K562 (cell line): ENCODE results near the gene ZNF330. TPM values are rescaled to one million over a fixed set of nuclear protein-coding genes. Genes with fewer than 3 reads are reported as not detected.

Source experiments
- ATAC-seq: fragments of 200-7000 bp; cut with Tn5 transposase; 3 replicates; pipeline ENCODE4 v1.9.1; 2020; ENCODE audit warnings: moderate library complexity
- BruUV-seq: library from RNA; stranded (reverse); fragments of 400-500 nt; replicated peaks from 2 replicates; lab custom pipeline; 2021; lab: Mats Ljungman, UMichigan
- CTCF ChIA-PET: fragments of 300-600 bp; formaldehyde crosslinking; extraction: SDS; loops from one replicate; lab custom pipeline; 2021; ENCODE audit warnings: low intra/inter-chr PET ratio; lab: Yijun Ruan, JAX
- POLR2A ChIA-PET: fragments of 300-600, 350-650 bp; sonication (Branson Sonifier 250); formaldehyde crosslinking; extraction: SDS; loops from one replicate; lab custom pipeline; 2021; ENCODE audit warnings: antibody characterized with exemption, inconsistent platforms; lab: Yijun Ruan, JAX
- DNase-seq, 4 experiments: peaks; one replicate each; pipeline versions ENCODE4 v3.0.0 to v3.0.0-alpha.2; 2011 to 2018; ENCODE audit warnings: low spot score in 3 of 4, mixed read lengths in 3 of 4; ENCODE audit errors: extremely low read depth in 1 of 4
- FAIRE-seq: peaks from 2 replicates; lab custom pipeline; 2011; peaks lifted over from hg19 to GRCh38; lab: Jason Lieb, UNC
- H2AFZ ChIP-seq: 2 replicates; pipeline ENCODE4 v1.6.0; 2011; ENCODE audit warnings: low read depth, low read length, control low read depth, inconsistent platforms
- H3K27ac ChIP-seq: fragments of 200-600 bp; 3 replicates; pipeline ENCODE4 v1.8.0; 2011; ENCODE audit warnings: low read depth, mild to moderate bottlenecking, control low read depth, inconsistent platforms, low read length, moderate library complexity, mixed read lengths; ENCODE audit errors: extremely low read depth
- H3K27me3 ChIP-seq, 2 experiments: fragments of 300-600 bp in 1 of 2; 2 replicates in 1 of 2; 3 replicates in 1 of 2; pipeline versions ENCODE4 v1.6.0 to v1.8.0; 2011; ENCODE audit warnings: inconsistent platforms in 2 of 2, low read length in 2 of 2, mild to moderate bottlenecking in 1 of 2, mixed read lengths in 1 of 2, moderate library complexity in 1 of 2; ENCODE audit not compliant: control insufficient read depth in 2 of 2, insufficient read depth in 2 of 2
- H3K36me3 ChIP-seq: fragments of 300-600 bp; 3 replicates; pipeline ENCODE4 v1.8.0; 2011; ENCODE audit warnings: mild to moderate bottlenecking, low read length, inconsistent platforms; ENCODE audit not compliant: control insufficient read depth, insufficient read depth
- H3K4me1 ChIP-seq, 2 experiments: fragments of 200-600 bp in 1 of 2; replicated peaks in 1 of 2; 2 replicates in 1 of 2; 3 replicates in 1 of 2; pipeline versions ENCODE4 v1.5.1 to v1.8.0; 2011; ENCODE audit warnings: inconsistent platforms in 2 of 2, low read length in 2 of 2, mild to moderate bottlenecking in 1 of 2, mixed read lengths in 1 of 2, moderate library complexity in 1 of 2; ENCODE audit not compliant: control insufficient read depth in 2 of 2, insufficient read depth in 2 of 2
- H3K4me2 ChIP-seq: 2 replicates; pipeline ENCODE4 v1.6.1; 2011; ENCODE audit warnings: low read length, control low read depth, inconsistent platforms, mixed read lengths; ENCODE audit not compliant: insufficient read depth
- H3K4me3 ChIP-seq: fragments of 200-600 bp; sonication (generic), shearing (Covaris generic); 2 replicates; pipeline ENCODE4 v1.5.1; 2016; ENCODE audit warnings: control low read depth, inconsistent platforms
- H3K79me2 ChIP-seq: fragments of 200-600 bp; 3 replicates; pipeline ENCODE4 v1.8.0; 2011; ENCODE audit warnings: low read length, inconsistent platforms; ENCODE audit not compliant: control insufficient read depth, insufficient read depth
- H3K9ac ChIP-seq, 2 experiments: 2 replicates each; pipeline versions ENCODE4 v1.6.0 to v1.6.1; 2011; ENCODE audit warnings: low read depth in 2 of 2, low read length in 2 of 2, control low read depth in 1 of 2, inconsistent platforms in 1 of 2, mild to moderate bottlenecking in 1 of 2, mixed read lengths in 1 of 2; ENCODE audit not compliant: insufficient read depth in 1 of 2
- H3K9me1 ChIP-seq: one replicate; pipeline ENCODE4 v1.6.0; 2011; ENCODE audit warnings: inconsistent platforms, mild to moderate bottlenecking, low read length, moderate library complexity; ENCODE audit not compliant: control insufficient read depth, insufficient read depth
- H3K9me3 ChIP-seq: replicated peaks from 2 replicates; pipeline ENCODE4 v1.5.1; 2011; ENCODE audit warnings: low read depth, low read length, inconsistent platforms; ENCODE audit not compliant: control insufficient read depth, insufficient read depth
- H4K20me1 ChIP-seq: replicated peaks from 2 replicates; pipeline ENCODE4 v1.6.1; 2011; ENCODE audit warnings: low read length, inconsistent platforms, mixed read lengths; ENCODE audit not compliant: control insufficient read depth, insufficient read depth
- C11orf30 ChIP-seq: fragments of 450-650 bp; IDR thresholded peaks from 2 replicates; pipeline ENCODE4 v1.6.1; 2016; ENCODE audit warnings: low read depth, mild to moderate bottlenecking
- FOXA1 ChIP-seq: fragments of 450-650 bp; IDR thresholded peaks from 2 replicates; pipeline ENCODE4 v1.6.1; 2016; ENCODE audit warnings: mild to moderate bottlenecking, borderline replicate concordance
- MAFF ChIP-seq: IDR thresholded peaks from 2 replicates; pipeline ENCODE4 v1.6.1; 2012; ENCODE audit warnings: low read length, improper control_type of control experiment
- MAFG ChIP-seq: fragments of 450-650 bp; conservative IDR thresholded peaks from 2 replicates; pipeline ENCODE4 v1.6.1; 2016; ENCODE audit warnings: missing genetic modification characterization, missing compliant biosample characterization
- MAFK ChIP-seq: IDR thresholded peaks from 2 replicates; pipeline ENCODE4 v1.6.1; 2011; ENCODE audit warnings: low read length, improper control_type of control experiment
- PCBP2 ChIP-seq: fragments of 200-400 bp; formaldehyde crosslinking; IDR thresholded peaks from 2 replicates; pipeline ENCODE4 v1.6.1; 2018; ENCODE audit warnings: low read length, low read depth, mild to moderate bottlenecking, moderate library complexity; ENCODE audit not compliant: poor library complexity, severe bottlenecking
- POLR2AphosphoS2 ChIP-seq: IDR thresholded peaks from 2 replicates; pipeline ENCODE4 v1.6.1; 2012; ENCODE audit warnings: low read length, improper control_type of control experiment
- ZNF316 ChIP-seq: fragments of 450-650 bp; IDR thresholded peaks from 2 replicates; pipeline ENCODE4 v1.6.1; 2016
- ZNF551 ChIP-seq: fragments of 250-450 bp; sonication (Bioruptor Pico); IDR thresholded peaks from 2 replicates; pipeline ENCODE4 v1.5.0; 2021; ENCODE audit warnings: mild to moderate bottlenecking, moderate library complexity
- WGBS: fragments of 100-300 bp; shearing (Covaris generic); methylation state at CpG from one replicate; pipeline ENCODE4 v1.1.6; 2016; ENCODE audit warnings: low coverage, mixed read lengths; ENCODE audit not compliant: insufficient coverage; ENCODE audit errors: missing lambda C conversion rate; 5-methylcytosine and 5-hydroxymethylcytosine counted together
- in situ Hi-C: fragments of 300-500 bp; cut with MboI; formaldehyde crosslinking; loops from 4 replicates; pipeline ENCODE4 v1.15.0; 2018; ENCODE audit warnings: inconsistent platforms, mixed read lengths
- intact Hi-C: fragments of 100-400 bp; cut with micrococcal nuclease; formaldehyde crosslinking; loops from 2 replicates; pipeline ENCODE4 v1.14.2; 2022
- polyA plus RNA-seq, 8 experiments: library from polyadenylated mRNA; depleted of rRNA in 4 of 8; stranded (reverse) in 5 of 8; unstranded in 3 of 8; fragments of >200 nt; fragmentation: Nextera tagmentation in 2 of 8; fragmentation: Illumina TruSeq in 1 of 8; extraction: Ambion mirVana in 2 of 8; extraction: Trizol in 1 of 8; gene quantifications; 2 replicates each; pipeline versions ENCODE4 v1.2.1 to v1.2.3, GENCODE V29; 2011 to 2014; ENCODE audit warnings: inconsistent platforms in 1 of 8, missing spikeins in 1 of 8
- total RNA-seq, 7 experiments: library from RNA; depleted of rRNA in 6 of 7; stranded (reverse); fragments of >200 nt in 6 of 7; fragmentation: Illumina TruSeq in 2 of 7; extraction: Trizol in 2 of 7; gene quantifications; 2 replicates each; pipeline versions ENCODE4 v1.2.1 to v1.2.3, GENCODE V29; 2011 to 2021; ENCODE audit warnings: low replicate concordance in 1 of 7
- TF ChIP-seq, protein P1 (sequence below): fragments of 250-450 bp; sonication (Bioruptor Pico); IDR thresholded peaks from 2 replicates; pipeline ENCODE4 v1.4.0; 2020

The ZNF330 gene
- total and polyA plus RNA-seq, 9 of the 15 experiments (the other 6 are each of a cell fraction or from before 2014, with no cell fraction given), result 70.0 to 115 (median 92.0) TPM

DNA sequence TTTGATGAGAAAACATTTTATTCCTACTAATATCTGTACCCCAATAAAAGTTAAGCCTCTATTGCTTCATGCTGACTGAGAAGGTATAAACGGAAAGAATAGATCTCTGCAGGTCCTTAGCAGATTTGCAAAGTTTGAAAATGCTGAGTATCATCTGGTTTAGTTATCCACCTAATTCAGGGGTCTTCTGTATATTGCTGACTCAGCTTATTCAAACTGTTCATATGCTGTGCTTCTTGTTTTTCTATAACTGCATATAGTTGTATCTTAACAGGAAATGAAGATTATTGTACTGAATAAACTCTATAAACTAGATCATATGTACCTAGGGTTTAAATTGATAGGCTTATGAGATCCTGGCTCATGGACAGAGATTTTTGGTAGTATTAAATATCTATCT lies 23.7 kb downstream of the ZNF330 start:
- DNase-seq, result no peak
- no peaks in the 10 kb centered on the region for H3K9me1 ChIP-seq
- H3K9ac ChIP-seq, result no peak overlapping the region
- H3K9me3 ChIP-seq, result no peaks in the 10 kb centered on the region; the same call in 1 of the 2 replicates
- intact Hi-C loops, result no loop called here
- no peak overlapping the region for H2AFZ ChIP-seq
- POLR2A ChIA-PET, result no interaction called here
- no peaks in the 10 kb centered on the region for H4K20me1 ChIP-seq
- in situ Hi-C loops, result no loop called here
- H3K4me3 ChIP-seq, result no peak overlapping the region
- H3K4me1 ChIP-seq, result peaks cover 0 to 13% of the 10 kb centered on the region in 2 experiments; a peak in 3 of 5 replicates
- no peaks in the 10 kb centered on the region for H3K36me3 ChIP-seq
- H3K79me2 ChIP-seq, result no peaks in the 10 kb centered on the region
- 20% methylated on average over 1 of the region's 1 CpG for WGBS
- no peaks in the 10 kb centered on the region for H3K27me3 ChIP-seq
- TF ChIP-seq, protein P1, sequence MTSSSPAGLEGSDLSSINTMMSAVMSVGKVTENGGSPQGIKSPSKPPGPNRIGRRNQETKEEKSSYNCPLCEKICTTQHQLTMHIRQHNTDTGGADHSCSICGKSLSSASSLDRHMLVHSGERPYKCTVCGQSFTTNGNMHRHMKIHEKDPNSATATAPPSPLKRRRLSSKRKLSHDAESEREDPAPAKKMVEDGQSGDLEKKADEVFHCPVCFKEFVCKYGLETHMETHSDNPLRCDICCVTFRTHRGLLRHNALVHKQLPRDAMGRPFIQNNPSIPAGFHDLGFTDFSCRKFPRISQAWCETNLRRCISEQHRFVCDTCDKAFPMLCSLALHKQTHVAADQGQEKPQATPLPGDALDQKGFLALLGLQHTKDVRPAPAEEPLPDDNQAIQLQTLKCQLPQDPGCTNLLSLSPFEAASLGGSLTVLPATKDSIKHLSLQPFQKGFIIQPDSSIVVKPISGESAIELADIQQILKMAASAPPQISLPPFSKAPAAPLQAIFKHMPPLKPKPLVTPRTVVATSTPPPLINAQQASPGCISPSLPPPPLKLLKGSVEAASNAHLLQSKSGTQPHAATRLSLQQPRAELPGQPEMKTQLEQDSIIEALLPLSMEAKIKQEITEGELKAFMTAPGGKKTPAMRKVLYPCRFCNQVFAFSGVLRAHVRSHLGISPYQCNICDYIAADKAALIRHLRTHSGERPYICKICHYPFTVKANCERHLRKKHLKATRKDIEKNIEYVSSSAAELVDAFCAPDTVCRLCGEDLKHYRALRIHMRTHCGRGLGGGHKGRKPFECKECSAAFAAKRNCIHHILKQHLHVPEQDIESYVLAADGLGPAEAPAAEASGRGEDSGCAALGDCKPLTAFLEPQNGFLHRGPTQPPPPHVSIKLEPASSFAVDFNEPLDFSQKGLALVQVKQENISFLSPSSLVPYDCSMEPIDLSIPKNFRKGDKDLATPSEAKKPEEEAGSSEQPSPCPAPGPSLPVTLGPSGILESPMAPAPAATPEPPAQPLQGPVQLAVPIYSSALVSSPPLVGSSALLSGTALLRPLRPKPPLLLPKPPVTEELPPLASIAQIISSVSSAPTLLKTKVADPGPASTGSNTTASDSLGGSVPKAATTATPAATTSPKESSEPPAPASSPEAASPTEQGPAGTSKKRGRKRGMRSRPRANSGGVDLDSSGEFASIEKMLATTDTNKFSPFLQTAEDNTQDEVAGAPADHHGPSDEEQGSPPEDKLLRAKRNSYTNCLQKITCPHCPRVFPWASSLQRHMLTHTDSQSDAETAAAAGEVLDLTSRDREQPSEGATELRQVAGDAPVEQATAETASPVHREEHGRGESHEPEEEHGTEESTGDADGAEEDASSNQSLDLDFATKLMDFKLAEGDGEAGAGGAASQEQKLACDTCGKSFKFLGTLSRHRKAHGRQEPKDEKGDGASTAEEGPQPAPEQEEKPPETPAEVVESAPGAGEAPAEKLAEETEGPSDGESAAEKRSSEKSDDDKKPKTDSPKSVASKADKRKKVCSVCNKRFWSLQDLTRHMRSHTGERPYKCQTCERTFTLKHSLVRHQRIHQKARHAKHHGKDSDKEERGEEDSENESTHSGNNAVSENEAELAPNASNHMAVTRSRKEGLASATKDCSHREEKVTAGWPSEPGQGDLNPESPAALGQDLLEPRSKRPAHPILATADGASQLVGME (CRISPR knock-in tag), result no peak
- TF ChIP-seq ZNF316 (peak; percentile 97), FOXA1 (no peak), POLR2AphosphoS2 (no peak), MAFF (peak; percentile 99), PCBP2 (no peak), ZNF551 (CRISPR knock-in tag) (no peak), MAFK (peak; percentile 99), MAFG (peak; percentile 91), C11orf30 (peak; percentile 92)
- CTCF ChIA-PET, result no interaction called here
- no peak overlapping the region for H3K4me2 ChIP-seq
- no peak overlapping the region for H3K27ac ChIP-seq
- no TSS peak for BruUV-seq
- ATAC-seq, result no peak
- FAIRE-seq, result no peak
